H9 (cell line): ENCODE results near the gene BCCIP. TPM values are rescaled to one million over a fixed set of nuclear protein-coding genes. Genes with fewer than 3 reads are reported as not detected.

Experiments used
- DNase-seq: peaks from one replicate; pipeline ENCODE4 v3.0.0-alpha.2; 2017
- H2AFZ ChIP-seq: one replicate; pipeline ENCODE4 v1.6.1; 2013; ENCODE audit warnings: mild to moderate bottlenecking, low read length, control low read depth, moderate library complexity
- H2AK5ac ChIP-seq: 2 replicates; pipeline ENCODE4 v1.6.1; 2013; ENCODE audit warnings: low read length, control low read depth, mixed read lengths; ENCODE audit not compliant: insufficient read length
- H2BK120ac ChIP-seq: one replicate; pipeline ENCODE4 v1.6.1; 2013; ENCODE audit warnings: low read depth, mild to moderate bottlenecking, low read length, control low read depth, inconsistent platforms; ENCODE audit not compliant: poor library complexity, severe bottlenecking
- H2BK12ac ChIP-seq: 2 replicates; pipeline ENCODE4 v1.6.1; 2013; ENCODE audit warnings: low read length, control low read depth, mixed read lengths, low read depth; ENCODE audit not compliant: insufficient read length
- H2BK15ac ChIP-seq: 2 replicates; pipeline ENCODE4 v1.6.1; 2013; ENCODE audit warnings: low read depth, low read length, control low read depth
- H2BK20ac ChIP-seq: one replicate; pipeline ENCODE4 v1.6.1; 2013; ENCODE audit warnings: low read depth, mild to moderate bottlenecking, low read length, control low read depth, inconsistent platforms; ENCODE audit not compliant: poor library complexity, severe bottlenecking
- H2BK5ac ChIP-seq: 2 replicates; pipeline ENCODE4 v1.6.1; 2013; ENCODE audit warnings: low read length, control low read depth, mixed read lengths; ENCODE audit not compliant: insufficient read length
- H3K14ac ChIP-seq: 2 replicates; pipeline ENCODE4 v1.6.1; 2013; ENCODE audit warnings: low read length, control low read depth; ENCODE audit not compliant: insufficient read depth
- H3K18ac ChIP-seq: 2 replicates; pipeline ENCODE4 v1.6.1; 2013; ENCODE audit warnings: low read depth, mild to moderate bottlenecking, mixed read lengths, low read length, control low read depth; ENCODE audit not compliant: insufficient read length
- H3K23ac ChIP-seq: 2 replicates; pipeline ENCODE4 v1.6.1; 2013; ENCODE audit warnings: low read length, control low read depth, mixed read lengths, low read depth; ENCODE audit not compliant: insufficient read length
- H3K23me2 ChIP-seq: 2 replicates; pipeline ENCODE4 v1.6.1; 2013; ENCODE audit warnings: low read depth, mild to moderate bottlenecking, mixed read lengths, low read length, control low read depth; ENCODE audit not compliant: insufficient read length, poor library complexity, severe bottlenecking
- H3K27ac ChIP-seq: 2 replicates; pipeline ENCODE4 v1.5.1; 2013; ENCODE audit warnings: low read length, control low read depth, mixed read lengths, low read depth; ENCODE audit not compliant: insufficient read length
- H3K27me3 ChIP-seq: 2 replicates; pipeline ENCODE4 v1.6.1; 2013; ENCODE audit warnings: low read length, control low read depth, inconsistent platforms; ENCODE audit not compliant: insufficient read depth
- H3K4ac ChIP-seq: 2 replicates; pipeline ENCODE4 v1.6.1; 2013; ENCODE audit warnings: low read depth, mild to moderate bottlenecking, control low read depth, inconsistent platforms, low read length, moderate library complexity
- H3K4me1 ChIP-seq: 2 replicates; pipeline ENCODE4 v1.6.1; 2013; ENCODE audit warnings: low read length, control low read depth, inconsistent platforms; ENCODE audit not compliant: insufficient read depth
- H3K4me2 ChIP-seq: 2 replicates; pipeline ENCODE4 v1.6.1; 2013; ENCODE audit warnings: low read length, control low read depth, mixed read lengths; ENCODE audit not compliant: insufficient read length, insufficient read depth
- H3K56ac ChIP-seq: 2 replicates; pipeline ENCODE4 v1.6.1; 2013; ENCODE audit warnings: low read depth, mild to moderate bottlenecking, mixed read lengths, low read length, control low read depth; ENCODE audit not compliant: insufficient read length
- H3K79me1 ChIP-seq: 2 replicates; pipeline ENCODE4 v1.6.1; 2013; ENCODE audit warnings: low read depth, mild to moderate bottlenecking, moderate library complexity, low read length, control low read depth, inconsistent platforms; ENCODE audit not compliant: insufficient read depth, poor library complexity, severe bottlenecking
- H3K79me2 ChIP-seq: 2 replicates; pipeline ENCODE4 v1.6.1; 2013; ENCODE audit warnings: low read length, control low read depth, inconsistent platforms; ENCODE audit not compliant: insufficient read depth
- H3K9ac ChIP-seq: 2 replicates; pipeline ENCODE4 v1.6.1; 2013; ENCODE audit warnings: low read length, control low read depth, mixed read lengths; ENCODE audit not compliant: insufficient read length; ENCODE audit errors: extremely low read depth
- H3K9me3 ChIP-seq: one replicate; pipeline ENCODE4 v1.6.1; 2013; ENCODE audit warnings: low read depth, low read length, inconsistent platforms; ENCODE audit not compliant: control insufficient read depth
- H3T11ph ChIP-seq: one replicate; pipeline ENCODE4 v1.6.1; 2013; ENCODE audit warnings: mild to moderate bottlenecking, low read length, control low read depth, inconsistent platforms
- H4K20me1 ChIP-seq: one replicate; pipeline ENCODE4 v1.6.1; 2013; ENCODE audit not compliant: control insufficient read depth, insufficient read length, insufficient read depth
- H4K5ac ChIP-seq: 2 replicates; pipeline ENCODE4 v1.6.1; 2013; ENCODE audit warnings: low read depth, mild to moderate bottlenecking, mixed read lengths, low read length, control low read depth; ENCODE audit not compliant: insufficient read length
- H4K8ac ChIP-seq: replicated peaks from 2 replicates; pipeline ENCODE4 v1.6.1; 2013; ENCODE audit warnings: low read length, control low read depth, mixed read lengths, low read depth; ENCODE audit not compliant: insufficient read length
- H4K91ac ChIP-seq: 2 replicates; pipeline ENCODE4 v1.6.1; 2013; ENCODE audit warnings: low read depth, mild to moderate bottlenecking, moderate library complexity, mixed read lengths, low read length, control low read depth; ENCODE audit not compliant: insufficient read length
- H3K27ac Mint-ChIP-seq, 3 experiments: 2 replicates in 2 of 3; 3 replicates in 1 of 3; pipeline ENCODE4 v1.8.0; 2020 to 2021; ENCODE audit warnings: mixed read lengths in 3 of 3, mild to moderate bottlenecking in 1 of 3, moderate library complexity in 1 of 3
- H3K27me3 Mint-ChIP-seq: 2 replicates; pipeline ENCODE4 v1.8.0; 2021; ENCODE audit warnings: low read depth, mild to moderate bottlenecking, moderate library complexity, mixed read lengths
- H3K36me3 Mint-ChIP-seq, 3 experiments: 2 replicates in 2 of 3; 3 replicates in 1 of 3; pipeline ENCODE4 v1.8.0; 2020 to 2021; ENCODE audit warnings: low read depth in 3 of 3, mixed read lengths in 3 of 3; ENCODE audit not compliant: insufficient read depth in 1 of 3
- H3K4me1 Mint-ChIP-seq, 2 experiments: 2 replicates each; pipeline ENCODE4 v1.8.0; 2020; ENCODE audit warnings: mixed read lengths in 2 of 2
- H3K4me3 Mint-ChIP-seq, 2 experiments: 2 replicates in 1 of 2; 3 replicates in 1 of 2; pipeline ENCODE4 v1.8.0; 2020 to 2021; ENCODE audit warnings: mild to moderate bottlenecking in 2 of 2, mixed read lengths in 2 of 2, moderate library complexity in 1 of 2
- H3K9me3 Mint-ChIP-seq, 2 experiments: 2 replicates in 1 of 2; 3 replicates in 1 of 2; pipeline ENCODE4 v1.8.0; 2020; ENCODE audit warnings: mild to moderate bottlenecking in 2 of 2, mixed read lengths in 2 of 2, moderate library complexity in 1 of 2
- whole genome bisulfite sequencing: extraction: QIAGEN DNeasy Blood & Tissue Kit; methylation state at CpG from one replicate; pipeline ENCODE4 v1.1.7; 2013; ENCODE audit warnings: missing lambda C conversion rate, low lambda C conversion rate, mixed read lengths; ENCODE audit not compliant: insufficient read length; ENCODE audit errors: extremely low coverage; 5-methylcytosine and 5-hydroxymethylcytosine counted together
- total RNA-seq: library from RNA; stranded (reverse); gene quantifications from 2 replicates; pipeline ENCODE4 v1.2.1, GENCODE V29; 2021
- TF ChIP-seq, protein P1 (sequence below): fragments of 200-600 bp; sonication (generic); conservative IDR thresholded peaks from 3 replicates; pipeline ENCODE4 v1.8.0; 2021; ENCODE audit warnings: antibody characterized with exemption, mild to moderate bottlenecking

The BCCIP gene
- total RNA-seq, 1 experiment from 2014 or later: 119 TPM

DNA sequence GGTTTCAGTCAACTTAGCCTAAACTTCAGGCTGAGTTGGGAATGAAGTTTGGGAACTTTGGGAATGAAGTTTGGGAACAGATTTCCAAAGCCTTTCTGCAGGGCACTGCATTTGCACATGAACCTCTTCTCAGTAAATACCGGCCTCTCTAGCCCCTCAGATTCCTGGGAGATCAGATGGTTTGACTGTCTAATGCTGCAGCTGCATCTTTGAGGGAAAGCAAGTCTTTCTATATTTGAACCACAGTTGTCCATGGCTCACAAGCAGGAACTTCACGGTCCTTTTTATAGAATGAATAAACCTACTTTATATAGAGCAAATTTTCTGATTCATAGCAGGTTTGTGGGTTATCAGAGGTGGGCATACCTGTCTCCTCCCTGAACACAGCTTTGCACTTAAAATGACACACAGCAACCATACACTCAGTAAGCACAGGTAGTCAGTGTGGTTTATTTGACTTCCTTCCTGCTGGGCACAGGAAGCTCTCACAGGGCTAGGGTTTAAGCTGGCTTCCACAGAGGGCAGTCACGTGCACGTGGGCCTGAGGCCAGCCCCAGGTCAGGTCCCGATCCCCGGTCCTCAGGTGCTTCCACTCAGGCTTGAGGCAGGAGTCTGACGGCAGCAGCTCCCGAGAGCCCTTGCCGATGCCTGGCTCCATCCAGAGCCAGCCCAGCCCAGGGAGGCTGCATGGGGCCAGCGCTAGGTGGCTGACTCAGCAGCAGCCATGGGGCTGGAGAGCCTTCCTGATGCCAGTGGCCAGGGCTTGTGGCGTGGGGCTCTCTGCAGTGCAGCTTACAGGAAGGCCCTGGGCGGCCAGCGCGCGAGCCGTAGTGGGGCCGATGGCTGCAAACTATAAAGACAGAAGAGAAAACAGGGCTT, 35.0 kb upstream of the BCCIP start:
- Histone ChIP-seq H2AFZ (no peak overlapping the region), H3K27me3 (no peaks in the 10 kb centered on the region), H3K4me1 (no peaks in the 10 kb centered on the region), H2BK5ac (no peak overlapping the region), H3K4ac (no peak overlapping the region), H4K20me1 (no peaks in the 10 kb centered on the region), H2BK20ac (no peak overlapping the region), H3T11ph (no peak overlapping the region), H4K5ac (no peak overlapping the region), H3K56ac (no peak overlapping the region), H2BK12ac (no peak overlapping the region), H4K91ac (no peak overlapping the region), H2AK5ac (no peak overlapping the region), H4K8ac (no peak overlapping the region), H3K4me2 (no peak overlapping the region), H3K18ac (no peak overlapping the region), H3K23ac (no peak overlapping the region), H3K14ac (no peak overlapping the region), H3K27ac (no peak overlapping the region), H3K9me3 (no peaks in the 10 kb centered on the region), H2BK15ac (no peak overlapping the region), H3K9ac (no peak overlapping the region), H3K23me2 (no peaks in the 10 kb centered on the region), H3K79me2 (no peaks in the 10 kb centered on the region), H2BK120ac (no peak overlapping the region), H3K79me1 (no peaks in the 10 kb centered on the region)
- no CpG with 5 or more reads among the region's 17 CpGs for WGBS
- H3K4me3 Mint-ChIP-seq: no peak overlapping the region
- no peaks in the 10 kb centered on the region for H3K4me1 Mint-ChIP-seq
- H3K27ac Mint-ChIP-seq: 0 out of 7 replicates have a peak overlapping the region, but pooled peaks of 2 of the 3 experiments have one; percentile 2 to 12
- TF ChIP-seq, protein P1, sequence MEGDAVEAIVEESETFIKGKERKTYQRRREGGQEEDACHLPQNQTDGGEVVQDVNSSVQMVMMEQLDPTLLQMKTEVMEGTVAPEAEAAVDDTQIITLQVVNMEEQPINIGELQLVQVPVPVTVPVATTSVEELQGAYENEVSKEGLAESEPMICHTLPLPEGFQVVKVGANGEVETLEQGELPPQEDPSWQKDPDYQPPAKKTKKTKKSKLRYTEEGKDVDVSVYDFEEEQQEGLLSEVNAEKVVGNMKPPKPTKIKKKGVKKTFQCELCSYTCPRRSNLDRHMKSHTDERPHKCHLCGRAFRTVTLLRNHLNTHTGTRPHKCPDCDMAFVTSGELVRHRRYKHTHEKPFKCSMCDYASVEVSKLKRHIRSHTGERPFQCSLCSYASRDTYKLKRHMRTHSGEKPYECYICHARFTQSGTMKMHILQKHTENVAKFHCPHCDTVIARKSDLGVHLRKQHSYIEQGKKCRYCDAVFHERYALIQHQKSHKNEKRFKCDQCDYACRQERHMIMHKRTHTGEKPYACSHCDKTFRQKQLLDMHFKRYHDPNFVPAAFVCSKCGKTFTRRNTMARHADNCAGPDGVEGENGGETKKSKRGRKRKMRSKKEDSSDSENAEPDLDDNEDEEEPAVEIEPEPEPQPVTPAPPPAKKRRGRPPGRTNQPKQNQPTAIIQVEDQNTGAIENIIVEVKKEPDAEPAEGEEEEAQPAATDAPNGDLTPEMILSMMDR: no peak
- H3K36me3 Mint-ChIP-seq: peaks cover 0 to 13% (median 12%) of the 10 kb centered on the region in 3 experiments; a peak in 6 of 7 replicates
- no peaks in the 10 kb centered on the region for H3K9me3 Mint-ChIP-seq
- H3K27me3 Mint-ChIP-seq: no peaks in the 10 kb centered on the region
- DNase-seq: no peak
